ENCODE measurements around the gene BUB1. TPM values are rescaled to one million over a fixed set of nuclear protein-coding genes. Genes with fewer than 3 reads are reported as not detected.
A peak's percentile ranks its signal among the peaks of the same experiment; 100 is the strongest.

The BUB1 gene
- total and polyA plus RNA-seq, 9 of the 15 experiments (the other 6 are each of a cell fraction or from before 2014, with no cell fraction given), result 73.4 to 247 (median 118) TPM

GRCh38 chr2:110714452-110715224, 36.8 kb upstream of the BUB1 start (continued):
- TF ChIP-seq CUX1 (CRISPR knock-in tag; IDR thresholded peaks at IDR 0.05) (no peak), PKNOX1 (IDR thresholded peaks at IDR 0.05) (peak; percentile 91), ARID3B (CRISPR knock-in tag; IDR thresholded peaks at IDR 0.05; ENCODE audit: borderline replicate concordance) (no peak), MGA (IDR thresholded peaks at IDR 0.05) (0 out of 2 replicates have a peak, but pooled peaks have one; percentile 15), MCM3 (IDR thresholded peaks at IDR 0.05) (no peak), ARHGAP35 (IDR thresholded peaks at IDR 0.05; ENCODE audit: partially characterized antibody) (no peak), LEF1 (IDR thresholded peaks at IDR 0.05) (no peak)

Data from K562 (cell line).